IMR-90 (cell line): ENCODE data around the gene PCGF5. TPM values are rescaled to one million over a fixed set of nuclear protein-coding genes. Genes with fewer than 3 reads are reported as not detected.

Experiments
- ATAC-seq: fragments of 200-7000 bp; cut with Tn5 transposase; 2 replicates; pipeline ENCODE4 v1.9.1; 2020; ENCODE audit warnings: low read depth, mild to moderate bottlenecking, moderate library complexity
- BruUV-seq: library from RNA; stranded (reverse); fragments of 400-500 nt; replicated peaks from 2 replicates; lab custom pipeline; 2021; lab: Mats Ljungman, UMichigan
- CTCF ChIA-PET: fragments of 300-600 bp; formaldehyde crosslinking; extraction: SDS; loops from one replicate; lab custom pipeline; 2021; ENCODE audit warnings: antibody characterized with exemption; lab: Yijun Ruan, JAX
- POLR2A ChIA-PET: fragments of 300-600 bp; sonication (Branson Sonifier 250); formaldehyde crosslinking; loops from one replicate; lab custom pipeline; 2022; ENCODE audit warnings: antibody characterized with exemption; ENCODE audit not compliant: unreplicated experiment; lab: Charles Lee
- DNase-seq: peaks from one replicate; pipeline ENCODE4 v3.0.0; 2013
- H2AFZ ChIP-seq: replicated peaks from 2 replicates; pipeline ENCODE3; 2013; ENCODE audit warnings: low read length, mild to moderate bottlenecking; ENCODE audit not compliant: poor library complexity
- H2AK5ac ChIP-seq: 2 replicates; pipeline ENCODE4 v1.6.1; 2013; ENCODE audit warnings: low read depth, low read length, inconsistent platforms
- H2AK9ac ChIP-seq: replicated peaks from 2 replicates; pipeline ENCODE3; 2013; ENCODE audit warnings: mild to moderate bottlenecking, low read depth, low read length, moderate library complexity; ENCODE audit not compliant: poor library complexity
- H2BK120ac ChIP-seq: 2 replicates; pipeline ENCODE4 v1.6.1; 2013; ENCODE audit warnings: low read depth, low read length, inconsistent platforms
- H2BK15ac ChIP-seq: 3 replicates; pipeline ENCODE4 v1.6.1; 2013; ENCODE audit warnings: low read depth, low read length, inconsistent platforms
- H2BK20ac ChIP-seq: 2 replicates; pipeline ENCODE4 v1.6.1; 2013; ENCODE audit warnings: low read depth, mild to moderate bottlenecking, inconsistent platforms, low read length, moderate library complexity
- H2BK5ac ChIP-seq: 2 replicates; pipeline ENCODE4 v1.6.1; 2013; ENCODE audit warnings: mild to moderate bottlenecking, low read depth, low read length, inconsistent platforms; ENCODE audit not compliant: poor library complexity, severe bottlenecking
- H3K14ac ChIP-seq: replicated peaks from 2 replicates; pipeline ENCODE4 v1.6.1; 2013; ENCODE audit warnings: low read depth, low read length, inconsistent platforms
- H3K18ac ChIP-seq: 2 replicates; pipeline ENCODE4 v1.6.1; 2013; ENCODE audit warnings: low read depth, low read length, control low read depth
- H3K23ac ChIP-seq: 2 replicates; pipeline ENCODE4 v1.6.1; 2013; ENCODE audit warnings: low read depth, low read length, inconsistent platforms
- H3K27ac ChIP-seq: 2 replicates; pipeline ENCODE4 v1.5.1; 2013; ENCODE audit warnings: mild to moderate bottlenecking, control low read depth, low read length; ENCODE audit not compliant: insufficient read depth
- H3K27me3 ChIP-seq: 2 replicates; pipeline ENCODE4 v1.6.1; 2013; ENCODE audit warnings: low read length; ENCODE audit not compliant: control insufficient read depth, insufficient read depth
- H3K36me3 ChIP-seq: 2 replicates; pipeline ENCODE4 v1.6.1; 2013; ENCODE audit warnings: low read length, mixed read lengths; ENCODE audit not compliant: control insufficient read depth, insufficient read depth
- H3K4ac ChIP-seq: 2 replicates; pipeline ENCODE4 v1.6.1; 2013; ENCODE audit warnings: low read depth, low read length, inconsistent platforms
- H3K4me1 ChIP-seq: 2 replicates; pipeline ENCODE4 v1.6.1; 2013; ENCODE audit warnings: low read length, mixed read lengths; ENCODE audit not compliant: control insufficient read depth, insufficient read depth
- H3K4me2 ChIP-seq: 2 replicates; pipeline ENCODE4 v1.6.1; 2013; ENCODE audit warnings: low read depth, mild to moderate bottlenecking, control low read depth, low read length, moderate library complexity
- H3K4me3 ChIP-seq: 2 replicates; pipeline ENCODE4 v1.5.1; 2013; ENCODE audit warnings: low read depth, mild to moderate bottlenecking, control low read depth, low read length, moderate library complexity; ENCODE audit not compliant: insufficient read depth
- H3K56ac ChIP-seq: 2 replicates; pipeline ENCODE4 v1.6.1; 2013; ENCODE audit warnings: low read length, inconsistent platforms; ENCODE audit not compliant: insufficient read depth; ENCODE audit errors: extremely low read depth
- H3K79me1 ChIP-seq, 2 experiments: 2 replicates each; pipeline ENCODE4 v1.6.1; 2013; ENCODE audit warnings: low read length in 2 of 2, inconsistent platforms in 1 of 2, low read depth in 1 of 2
- H3K9ac ChIP-seq: 2 replicates; pipeline ENCODE4 v1.6.1; 2013; ENCODE audit warnings: low read depth, low read length, control low read depth
- H3K9me1 ChIP-seq: 2 replicates; pipeline ENCODE4 v1.6.1; 2013; ENCODE audit warnings: low read length, inconsistent platforms; ENCODE audit not compliant: insufficient read depth
- H3K9me3 ChIP-seq: 2 replicates; pipeline ENCODE4 v1.6.1; 2013; ENCODE audit warnings: low read length; ENCODE audit not compliant: control insufficient read depth, insufficient read depth
- H4K20me1 ChIP-seq: 2 replicates; pipeline ENCODE4 v1.6.1; 2013; ENCODE audit warnings: low read length, inconsistent platforms; ENCODE audit not compliant: insufficient read depth
- H4K5ac ChIP-seq: 2 replicates; pipeline ENCODE4 v1.6.1; 2013; ENCODE audit warnings: mild to moderate bottlenecking, low read depth, low read length, control low read depth
- H4K8ac ChIP-seq, 2 experiments: 2 replicates each; pipeline ENCODE4 v1.6.1; 2013; ENCODE audit warnings: low read depth in 2 of 2, low read length in 2 of 2, control low read depth in 1 of 2, inconsistent platforms in 1 of 2
- H4K91ac ChIP-seq: 2 replicates; pipeline ENCODE4 v1.6.1; 2013; ENCODE audit warnings: low read depth, low read length, inconsistent platforms; ENCODE audit not compliant: insufficient read depth
- BHLHE40 ChIP-seq: fragments of 150-350 bp; IDR thresholded peaks from 2 replicates; pipeline ENCODE4 v1.6.1; 2016; ENCODE audit warnings: mild to moderate bottlenecking, low read depth, low read length
- CEBPB ChIP-seq: IDR thresholded peaks from 2 replicates; pipeline ENCODE4 v1.6.1; 2012; ENCODE audit warnings: low read depth, low read length, improper control_type of control experiment
- CHD1 ChIP-seq: IDR thresholded peaks from 2 replicates; pipeline ENCODE4 v1.6.1; 2012; ENCODE audit warnings: low read depth, low read length, improper control_type of control experiment
- ELK1 ChIP-seq: fragments of 150-350 bp; IDR thresholded peaks from 2 replicates; pipeline ENCODE4 v1.6.1; 2016; ENCODE audit warnings: low read depth, mild to moderate bottlenecking, low read length, moderate library complexity, borderline replicate concordance
- FOS ChIP-seq: fragments of 150-350 bp; IDR thresholded peaks from 2 replicates; pipeline ENCODE4 v1.6.1; 2016; ENCODE audit warnings: low read depth, low read length
- MAFK ChIP-seq: IDR thresholded peaks from 2 replicates; pipeline ENCODE4 v1.6.1; 2012; ENCODE audit warnings: low read depth, low read length, improper control_type of control experiment
- MXI1 ChIP-seq: IDR thresholded peaks from 2 replicates; pipeline ENCODE4 v1.6.1; 2012; ENCODE audit warnings: low read depth, mild to moderate bottlenecking, low read length, moderate library complexity, borderline replicate concordance
- POLR2A ChIP-seq: IDR thresholded peaks from 2 replicates; pipeline ENCODE4 v1.6.1; 2012; ENCODE audit warnings: mild to moderate bottlenecking, low read depth, low read length
- RAD21 ChIP-seq: IDR thresholded peaks from 2 replicates; pipeline ENCODE4 v1.6.1; 2012; ENCODE audit warnings: low read length, improper control_type of control experiment
- RCOR1 ChIP-seq: IDR thresholded peaks from 2 replicates; pipeline ENCODE4 v1.6.1; 2012; ENCODE audit warnings: mild to moderate bottlenecking, low read length, improper control_type of control experiment; ENCODE audit not compliant: insufficient replicate concordance
- RFX5 ChIP-seq: IDR thresholded peaks from 2 replicates; pipeline ENCODE4 v1.8.0; 2012; ENCODE audit warnings: low read depth, mild to moderate bottlenecking, low read length, moderate library complexity
- WGBS, 2 experiments: methylation state at CpG; one replicate each; pipeline versions ENCODE4 v1.1.5 to v1.1.7; 2013; ENCODE audit warnings: missing lambda C conversion rate in 2 of 2; ENCODE audit not compliant: insufficient read length in 1 of 2; ENCODE audit errors: extremely low coverage in 2 of 2; 5-methylcytosine and 5-hydroxymethylcytosine counted together
- dilution Hi-C: fragments of 300-500 bp; cut with HindIII; formaldehyde crosslinking; loops from one replicate; pipeline ENCODE4 v1.14.3; 2018; ENCODE audit warnings: low sequenced_read_pairs; ENCODE audit not compliant: unreplicated experiment
- in situ Hi-C: fragments of 300-500 bp; cut with MboI; formaldehyde crosslinking; loops from 3 replicates; pipeline ENCODE4 v1.14.3; 2019; ENCODE audit warnings: low sequenced_read_pairs, inconsistent platforms, mixed read lengths
- intact Hi-C: fragments of 100-400 bp; cut with micrococcal nuclease; formaldehyde crosslinking; loops from 2 replicates; pipeline ENCODE4 v1.10.0; 2022
- polyA plus RNA-seq, 3 experiments: library from polyadenylated mRNA; depleted of rRNA; stranded (reverse); fragments of >200 nt; gene quantifications; 2 replicates each; pipeline ENCODE4 v1.2.3, GENCODE V29; 2012; ENCODE audit warnings: low replicate concordance in 1 of 3
- total RNA-seq: library from RNA; depleted of rRNA; stranded (reverse); fragments of >200 nt; gene quantifications from 2 replicates; pipeline ENCODE4 v1.2.3, GENCODE V29; 2012
- TF ChIP-seq, protein P1 (sequence below): conservative IDR thresholded peaks from 2 replicates; pipeline ENCODE4 v1.5.1; 2012; ENCODE audit warnings: mild to moderate bottlenecking, low read depth, low read length, improper control_type of control experiment

The PCGF5 gene
- total and polyA plus RNA-seq, 2 of the 4 experiments (the other 2 are of a cell fraction): 9.0 to 18.1 TPM

DNA sequence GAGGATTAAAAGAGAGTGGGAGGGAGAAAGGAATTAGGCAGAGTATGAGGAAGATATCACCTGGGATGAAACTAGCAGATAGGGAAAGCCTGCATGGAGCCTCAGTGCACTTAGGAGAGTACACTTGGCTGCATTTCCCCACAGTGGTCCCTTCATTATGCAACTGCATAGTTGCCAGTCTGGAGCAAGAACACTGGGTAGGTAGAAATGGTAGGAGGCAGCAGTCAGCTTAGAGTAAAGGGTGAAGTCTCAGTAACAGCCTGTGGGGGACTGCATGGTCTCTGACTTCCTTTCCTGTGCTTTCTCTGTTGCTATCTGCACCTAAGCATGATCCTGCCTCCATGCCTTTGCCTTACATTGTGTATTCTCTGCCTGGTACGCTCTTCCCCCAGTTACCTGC lies 14.0 kb upstream of the PCGF5 start:
- Histone ChIP-seq H3K56ac (no peak overlapping the region), H2AFZ (no peak overlapping the region), H3K14ac (no peak overlapping the region), H4K91ac (no peak overlapping the region), H3K9ac (no peak overlapping the region), H3K9me1 (no peaks in the 10 kb centered on the region), H2BK5ac (no peak overlapping the region), H3K23ac (no peak overlapping the region), H3K4me1 (peaks cover 3% of the 10 kb centered on the region), H3K4me3 (no peak overlapping the region), H4K20me1 (0 out of 2 replicates have a peak, but pooled peaks cover 2% of the 10 kb centered on the region), H3K18ac (no peak overlapping the region), H4K8ac (no peak overlapping the region), H2BK15ac (no peak overlapping the region), H2BK120ac (no peak overlapping the region), H3K79me1 (peaks cover 37 to 40% of the 10 kb centered on the region in 2 experiments), H3K36me3 (no peaks in the 10 kb centered on the region), H3K27ac (no peak overlapping the region), H3K4ac (no peak overlapping the region), H2AK5ac (no peak overlapping the region), H3K9me3 (no peaks in the 10 kb centered on the region), H2BK20ac (no peak overlapping the region), H3K27me3 (no peaks in the 10 kb centered on the region), H3K4me2 (no peak overlapping the region), H4K5ac (no peak overlapping the region), H2AK9ac (no peak overlapping the region)
- ChIA-PET CTCF (no interaction called here), POLR2A (no interaction called here)
- no TSS peak for BruUV-seq
- in situ Hi-C loops: no loop called here
- ATAC-seq (no peak), DNase-seq (no peak)
- WGBS, 2 experiments: no CpG with 5 or more reads among the region's 1 CpG
- intact Hi-C loops: no loop called here
- dilution Hi-C loops: no loop called here
- TF ChIP-seq MXI1 (no peak), CHD1 (no peak), FOS (no peak), MAFK (no peak), RFX5 (no peak), RCOR1 (no peak), BHLHE40 (no peak), RAD21 (no peak), ELK1 (no peak), CEBPB (no peak), POLR2A (no peak)
- TF ChIP-seq, protein P1, sequence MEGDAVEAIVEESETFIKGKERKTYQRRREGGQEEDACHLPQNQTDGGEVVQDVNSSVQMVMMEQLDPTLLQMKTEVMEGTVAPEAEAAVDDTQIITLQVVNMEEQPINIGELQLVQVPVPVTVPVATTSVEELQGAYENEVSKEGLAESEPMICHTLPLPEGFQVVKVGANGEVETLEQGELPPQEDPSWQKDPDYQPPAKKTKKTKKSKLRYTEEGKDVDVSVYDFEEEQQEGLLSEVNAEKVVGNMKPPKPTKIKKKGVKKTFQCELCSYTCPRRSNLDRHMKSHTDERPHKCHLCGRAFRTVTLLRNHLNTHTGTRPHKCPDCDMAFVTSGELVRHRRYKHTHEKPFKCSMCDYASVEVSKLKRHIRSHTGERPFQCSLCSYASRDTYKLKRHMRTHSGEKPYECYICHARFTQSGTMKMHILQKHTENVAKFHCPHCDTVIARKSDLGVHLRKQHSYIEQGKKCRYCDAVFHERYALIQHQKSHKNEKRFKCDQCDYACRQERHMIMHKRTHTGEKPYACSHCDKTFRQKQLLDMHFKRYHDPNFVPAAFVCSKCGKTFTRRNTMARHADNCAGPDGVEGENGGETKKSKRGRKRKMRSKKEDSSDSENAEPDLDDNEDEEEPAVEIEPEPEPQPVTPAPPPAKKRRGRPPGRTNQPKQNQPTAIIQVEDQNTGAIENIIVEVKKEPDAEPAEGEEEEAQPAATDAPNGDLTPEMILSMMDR: no peak
